Parathyroid adenoma (tissue), 2 donors: ENCODE results near the gene PSAP.
"Not testable (repeated sequence)": the region's sequence is repeated elsewhere in the genome, so short reads cannot be mapped to it uniquely, and the experiment has no call there.

Experiments used
- H2AFZ ChIP-seq: fragments of 300-600 bp; sonication (generic); one replicate; pipeline ENCODE4 v1.7.0; 2017; ENCODE audit warnings: antibody characterized with exemption, mild to moderate bottlenecking
- H3K27ac ChIP-seq: fragments of 300-600 bp; sonication (generic); one replicate; pipeline ENCODE4 v1.7.0; 2017
- H3K27me3 ChIP-seq: fragments of 300-600 bp; sonication (generic); one replicate; pipeline ENCODE4 v1.7.0; 2017; ENCODE audit warnings: low read length; ENCODE audit not compliant: control insufficient read depth, insufficient read depth
- H3K36me3 ChIP-seq: fragments of 300-600 bp; sonication (generic); one replicate; pipeline ENCODE4 v1.7.0; 2017; ENCODE audit warnings: low read length; ENCODE audit not compliant: control insufficient read depth, insufficient read depth
- H3K4me1 ChIP-seq: fragments of 300-600 bp; sonication (generic); one replicate; pipeline ENCODE4 v1.7.0; 2017; ENCODE audit warnings: control low read depth
- H3K4me2 ChIP-seq: fragments of 300-600 bp; sonication (generic); one replicate; pipeline ENCODE4 v1.7.0; 2017; ENCODE audit warnings: low read length
- H3K4me3 ChIP-seq: fragments of 300-600 bp; sonication (generic); one replicate; pipeline ENCODE4 v1.7.0; 2017; ENCODE audit warnings: low read depth, low read length
- H3K79me2 ChIP-seq: fragments of 300-600 bp; sonication (generic); one replicate; pipeline ENCODE4 v1.7.0; 2017; ENCODE audit warnings: control low read depth
- H3K9ac ChIP-seq: fragments of 300-600 bp; sonication (generic); one replicate; pipeline ENCODE4 v1.7.0; 2017; ENCODE audit warnings: mild to moderate bottlenecking
- H3K9me3 ChIP-seq: fragments of 300-600 bp; sonication (generic); one replicate; pipeline ENCODE4 v1.7.0; 2017; ENCODE audit warnings: low read length; ENCODE audit not compliant: control insufficient read depth
- TF ChIP-seq, protein P1 (sequence below): fragments of 300-600 bp; sonication (generic); IDR thresholded peaks from one replicate; pipeline ENCODE4 v1.7.0; 2017; ENCODE audit warnings: antibody characterized with exemption, mild to moderate bottlenecking
- donor health status: primary hyperparathyroidism.

PSAP gene

GRCh38 chr10:71850743-71851464 is at the start of gene PSAP:
Gene PSAP, minus strand, starts transcription at chr10:71851251. Its CDS starts 30 bp downstream, at chr10:71851221.
- TF ChIP-seq, protein P1, sequence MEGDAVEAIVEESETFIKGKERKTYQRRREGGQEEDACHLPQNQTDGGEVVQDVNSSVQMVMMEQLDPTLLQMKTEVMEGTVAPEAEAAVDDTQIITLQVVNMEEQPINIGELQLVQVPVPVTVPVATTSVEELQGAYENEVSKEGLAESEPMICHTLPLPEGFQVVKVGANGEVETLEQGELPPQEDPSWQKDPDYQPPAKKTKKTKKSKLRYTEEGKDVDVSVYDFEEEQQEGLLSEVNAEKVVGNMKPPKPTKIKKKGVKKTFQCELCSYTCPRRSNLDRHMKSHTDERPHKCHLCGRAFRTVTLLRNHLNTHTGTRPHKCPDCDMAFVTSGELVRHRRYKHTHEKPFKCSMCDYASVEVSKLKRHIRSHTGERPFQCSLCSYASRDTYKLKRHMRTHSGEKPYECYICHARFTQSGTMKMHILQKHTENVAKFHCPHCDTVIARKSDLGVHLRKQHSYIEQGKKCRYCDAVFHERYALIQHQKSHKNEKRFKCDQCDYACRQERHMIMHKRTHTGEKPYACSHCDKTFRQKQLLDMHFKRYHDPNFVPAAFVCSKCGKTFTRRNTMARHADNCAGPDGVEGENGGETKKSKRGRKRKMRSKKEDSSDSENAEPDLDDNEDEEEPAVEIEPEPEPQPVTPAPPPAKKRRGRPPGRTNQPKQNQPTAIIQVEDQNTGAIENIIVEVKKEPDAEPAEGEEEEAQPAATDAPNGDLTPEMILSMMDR: no peak
- Histone ChIP-seq H3K4me1 (peaks cover 14% of the 10 kb centered on the region), H3K9ac (peak within 1 kb of the TSS; percentile 99), H3K27ac (peak within 1 kb of the TSS; percentile 98), H3K4me2 (peak within 1 kb of the TSS; percentile 78), H3K36me3 (no peaks in the 10 kb centered on the region), H3K9me3 (no peaks in the 10 kb centered on the region), H3K4me3 (peak within 1 kb of the TSS; percentile 96), H2AFZ (peak within 1 kb of the TSS; percentile 87), H3K79me2 (peaks cover 46% of the 10 kb centered on the region), H3K27me3 (no peaks in the 10 kb centered on the region)

- no peaks in the 10 kb centered on the region for H3K36me3 ChIP-seq
- no peak overlapping the region for H3K27ac ChIP-seq
- H2AFZ ChIP-seq: no peak overlapping the region
- H3K79me2 ChIP-seq: no peaks in the 10 kb centered on the region
- H3K9me3 ChIP-seq: no peaks in the 10 kb centered on the region
- TF ChIP-seq, protein P1: no peak
- no peaks in the 10 kb centered on the region for H3K4me1 ChIP-seq
- no peak overlapping the region for H3K9ac ChIP-seq
- no peak overlapping the region for H3K4me2 ChIP-seq
- no peaks in the 10 kb centered on the region for H3K27me3 ChIP-seq
- no peak overlapping the region for H3K4me3 ChIP-seq
Observed at GRCh38 chr10:71900441-71901180, 49.6 kb upstream of the PSAP start.

DNA sequence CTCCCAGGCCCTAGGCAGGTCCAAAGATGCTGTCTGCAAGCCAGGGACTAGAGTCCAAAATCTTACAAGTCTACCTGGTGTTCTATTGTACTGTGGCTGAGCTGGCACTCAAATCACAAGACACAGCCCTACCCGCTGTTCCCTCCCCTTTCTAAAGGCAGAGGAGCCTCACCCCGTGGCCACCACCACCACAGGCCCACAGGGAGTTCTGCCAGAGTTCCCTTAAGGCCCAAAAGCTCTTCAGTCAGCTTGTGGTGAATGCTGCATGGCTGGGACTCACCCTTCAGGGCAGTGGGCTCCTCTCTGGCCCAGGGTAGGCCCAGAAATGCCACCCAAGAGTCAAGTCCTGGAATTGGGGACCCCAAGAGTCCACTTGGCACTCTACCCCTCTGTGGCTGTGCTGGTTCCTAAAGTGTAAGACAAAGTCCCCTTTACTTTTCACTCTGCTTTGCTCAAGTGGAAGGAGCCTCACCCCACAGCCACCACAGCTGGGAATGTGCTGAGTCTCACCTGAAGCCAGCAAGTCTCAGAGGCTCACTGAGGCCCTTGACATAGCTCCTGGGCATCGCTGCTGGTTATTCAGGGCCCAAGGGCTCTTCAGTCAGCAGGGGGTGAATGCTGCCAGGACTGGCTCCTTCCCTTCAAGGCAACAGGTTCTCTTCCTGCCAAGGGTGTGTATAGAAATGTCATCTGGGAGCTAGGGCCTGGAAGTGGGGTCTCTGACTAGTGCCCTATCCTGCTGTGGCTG is 48.8 kb upstream of the PSAP start:
- H2AFZ ChIP-seq: no peak overlapping the region
- no peaks in the 10 kb centered on the region for H3K9me3 ChIP-seq
- H3K27me3 ChIP-seq: no peaks in the 10 kb centered on the region
- H3K27ac ChIP-seq: no peak overlapping the region
- no peak overlapping the region for H3K9ac ChIP-seq
- no peaks in the 10 kb centered on the region for H3K4me1 ChIP-seq
- H3K36me3 ChIP-seq: no peaks in the 10 kb centered on the region
- TF ChIP-seq, protein P1: no peak
- H3K4me2 ChIP-seq: no peak overlapping the region
- H3K4me3 ChIP-seq: no peak overlapping the region
- no peaks in the 10 kb centered on the region for H3K79me2 ChIP-seq

DNA sequence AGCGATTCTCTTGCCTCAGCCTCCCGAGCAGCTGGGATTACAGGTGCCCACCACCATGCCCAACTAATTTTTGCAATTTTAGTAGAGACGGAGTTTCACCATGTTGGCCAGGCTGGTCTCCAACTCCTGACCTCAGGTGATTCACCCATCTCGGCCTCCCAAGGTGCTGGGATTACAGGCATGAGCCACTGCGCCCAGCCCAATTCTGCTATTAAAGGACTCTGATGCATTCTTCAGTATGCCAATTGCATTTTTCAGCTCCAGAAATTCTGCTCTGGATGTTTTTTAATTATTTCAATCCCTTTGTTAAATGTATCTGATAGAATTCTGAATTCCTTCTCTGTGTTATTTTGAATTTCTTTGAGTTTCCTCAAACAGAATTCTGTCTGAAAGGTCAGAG is 47.3 kb upstream of the PSAP start:
- not testable (repeated sequence) for H3K4me2 ChIP-seq, H3K27ac ChIP-seq, H3K36me3 ChIP-seq, H3K27me3 ChIP-seq, H3K9me3 ChIP-seq, H3K79me2 ChIP-seq, H3K4me1 ChIP-seq, H3K4me3 ChIP-seq, H3K9ac ChIP-seq, H2AFZ ChIP-seq

DNA sequence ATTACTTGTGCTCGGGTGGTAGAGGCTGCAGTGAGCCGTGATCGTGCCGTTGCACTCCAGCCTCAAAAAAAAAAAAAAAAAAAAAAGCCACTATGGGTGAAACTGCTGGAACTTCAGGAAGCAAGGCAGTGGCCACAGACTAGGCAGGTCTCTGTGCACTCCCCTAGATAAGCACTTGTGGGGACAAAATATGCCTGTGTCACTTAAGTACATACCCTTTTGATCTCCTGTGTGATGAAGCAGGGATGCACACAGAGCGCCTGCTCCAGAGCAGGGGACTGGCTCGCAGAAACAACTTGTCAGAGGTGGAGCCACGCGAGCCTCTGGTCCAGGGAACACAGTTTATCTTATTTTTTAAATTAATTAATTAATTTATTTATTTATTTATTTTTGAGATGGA is 42.9 kb upstream of the PSAP start:
- no peaks in the 10 kb centered on the region for H3K79me2 ChIP-seq
- TF ChIP-seq, protein P1: no peak
- no peaks in the 10 kb centered on the region for H3K36me3 ChIP-seq
- H3K27ac ChIP-seq: no peak overlapping the region
- no peaks in the 10 kb centered on the region for H3K9me3 ChIP-seq
- no peak overlapping the region for H3K4me2 ChIP-seq
- H3K4me1 ChIP-seq: peaks cover 3% of the 10 kb centered on the region
- no peak overlapping the region for H3K9ac ChIP-seq
- no peaks in the 10 kb centered on the region for H3K27me3 ChIP-seq
- no peak overlapping the region for H2AFZ ChIP-seq
- no peak overlapping the region for H3K4me3 ChIP-seq
